Measurements from ENCODE around the gene ZDHHC14. TPM values are rescaled to one million over a fixed set of nuclear protein-coding genes. Genes with fewer than 3 reads are reported as not detected.

The ZDHHC14 gene
- total RNA-seq, 1 experiment from 2014 or later, result 17.3 TPM

DNA sequence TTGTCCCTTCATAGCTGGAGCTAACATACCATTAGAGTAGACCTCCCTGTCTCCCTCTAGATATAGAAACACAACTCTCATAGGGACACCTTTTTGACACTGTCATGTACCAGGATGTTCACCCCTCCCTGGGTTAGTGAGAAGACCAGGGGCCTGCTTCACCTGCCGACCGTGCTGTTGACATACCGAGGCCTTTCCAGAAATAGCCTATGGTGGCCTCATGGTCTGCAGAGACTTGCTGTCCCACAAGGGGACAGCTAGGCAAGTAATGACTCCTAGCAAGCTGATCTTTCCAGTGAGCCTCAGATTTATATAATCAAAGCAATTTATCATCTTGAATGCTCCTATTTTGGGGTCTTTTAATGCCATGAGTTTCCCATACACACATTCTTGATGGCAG is 15.0 kb downstream of the ZDHHC14 start:
- CTCF ChIA-PET, result interaction anchor here (0.5 to 1.0 kb wide), 2 partner anchors 17 to 155 kb away, joined by 3 read pairs; no protein-coding TSS in a partner anchor
- BruUV-seq (replicated peaks), result no TSS peak

DNA sequence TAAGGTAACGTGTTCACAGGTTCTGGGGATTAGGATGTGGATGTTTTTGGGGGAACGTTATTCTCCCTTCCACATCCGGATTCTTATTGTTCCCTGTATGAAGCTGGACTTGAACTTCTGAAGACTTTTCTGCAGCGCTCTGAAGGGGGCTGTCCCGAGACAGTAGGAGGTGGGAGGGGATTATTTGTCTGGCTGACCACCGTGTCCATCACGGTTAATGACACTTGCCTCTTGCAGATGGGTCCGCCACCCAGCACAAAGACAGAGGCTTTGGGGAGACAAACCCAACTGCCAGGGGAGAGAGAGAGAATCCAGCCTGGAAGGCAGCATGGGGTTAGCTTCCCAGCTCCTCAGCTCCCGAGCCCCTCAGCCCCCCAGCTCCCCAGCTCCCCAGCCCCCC is 16.7 kb downstream of the ZDHHC14 start:
- H3K36me3 Mint-ChIP-seq (ENCODE audit: insufficient read depth, unreplicated experiment), result peaks cover 4% of the 10 kb centered on the region
- TF ChIP-seq, protein P1, sequence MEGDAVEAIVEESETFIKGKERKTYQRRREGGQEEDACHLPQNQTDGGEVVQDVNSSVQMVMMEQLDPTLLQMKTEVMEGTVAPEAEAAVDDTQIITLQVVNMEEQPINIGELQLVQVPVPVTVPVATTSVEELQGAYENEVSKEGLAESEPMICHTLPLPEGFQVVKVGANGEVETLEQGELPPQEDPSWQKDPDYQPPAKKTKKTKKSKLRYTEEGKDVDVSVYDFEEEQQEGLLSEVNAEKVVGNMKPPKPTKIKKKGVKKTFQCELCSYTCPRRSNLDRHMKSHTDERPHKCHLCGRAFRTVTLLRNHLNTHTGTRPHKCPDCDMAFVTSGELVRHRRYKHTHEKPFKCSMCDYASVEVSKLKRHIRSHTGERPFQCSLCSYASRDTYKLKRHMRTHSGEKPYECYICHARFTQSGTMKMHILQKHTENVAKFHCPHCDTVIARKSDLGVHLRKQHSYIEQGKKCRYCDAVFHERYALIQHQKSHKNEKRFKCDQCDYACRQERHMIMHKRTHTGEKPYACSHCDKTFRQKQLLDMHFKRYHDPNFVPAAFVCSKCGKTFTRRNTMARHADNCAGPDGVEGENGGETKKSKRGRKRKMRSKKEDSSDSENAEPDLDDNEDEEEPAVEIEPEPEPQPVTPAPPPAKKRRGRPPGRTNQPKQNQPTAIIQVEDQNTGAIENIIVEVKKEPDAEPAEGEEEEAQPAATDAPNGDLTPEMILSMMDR (IDR thresholded peaks at IDR 0.05; ENCODE audit: unreplicated experiment), result no peak
- DNase-seq, result no peak
- no peaks in the 10 kb centered on the region for H3K9me3 Mint-ChIP-seq (ENCODE audit: low read depth, unreplicated experiment)
- no TSS peak for BruUV-seq (replicated peaks)
- CTCF ChIA-PET, result no interaction called here
- intact Hi-C loops (cut with micrococcal nuclease; ENCODE audit: unreplicated experiment), result no loop called here
- no peaks in the 10 kb centered on the region for H3K27me3 Mint-ChIP-seq (ENCODE audit: unreplicated experiment)
- H3K4me1 Mint-ChIP-seq (ENCODE audit: low read depth, unreplicated experiment), result peaks cover 16% of the 10 kb centered on the region
- H3K4me3 Mint-ChIP-seq (ENCODE audit: low read depth, unreplicated experiment), result no peak overlapping the region
- no peak overlapping the region for H3K27ac Mint-ChIP-seq (ENCODE audit: unreplicated experiment)

More for the DNA sequence above, 15.0 kb downstream of the ZDHHC14 start:
- TF ChIP-seq, protein P1 (IDR thresholded peaks at IDR 0.05; ENCODE audit: unreplicated experiment), result no peak
- Mint-ChIP-seq H3K36me3 (ENCODE audit: insufficient read depth, unreplicated experiment) (peaks cover 4% of the 10 kb centered on the region), H3K9me3 (ENCODE audit: low read depth, unreplicated experiment) (no peaks in the 10 kb centered on the region), H3K4me3 (ENCODE audit: low read depth, unreplicated experiment) (no peak overlapping the region), H3K27ac (ENCODE audit: unreplicated experiment) (no peak overlapping the region), H3K4me1 (ENCODE audit: low read depth, unreplicated experiment) (peaks cover 16% of the 10 kb centered on the region), H3K27me3 (ENCODE audit: unreplicated experiment) (no peaks in the 10 kb centered on the region)
- intact Hi-C loops (cut with micrococcal nuclease; ENCODE audit: unreplicated experiment), result no loop called here
- no peak for DNase-seq

DNA sequence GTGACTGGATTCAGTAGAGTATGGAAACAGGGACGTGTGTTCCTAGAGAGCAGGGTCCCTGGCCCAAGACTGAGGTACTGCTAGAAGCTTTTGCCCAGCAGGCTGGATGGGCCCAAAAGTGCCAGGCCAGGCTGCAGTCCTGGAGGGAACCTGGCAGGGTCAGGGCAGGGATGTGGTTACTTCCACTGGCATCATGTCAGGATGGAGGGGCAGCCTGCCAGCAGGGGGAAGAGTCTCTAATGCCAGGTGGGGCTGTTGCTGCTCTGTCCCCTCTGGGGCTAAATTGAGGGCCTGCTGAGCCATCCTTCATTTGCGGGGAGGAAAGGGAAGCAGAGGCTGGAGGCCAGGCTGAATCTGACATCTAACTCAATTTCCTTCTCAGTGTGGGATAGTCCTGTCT is 17.2 kb downstream of the ZDHHC14 start:
- CTCF ChIA-PET, result no interaction called here
- intact Hi-C loops (cut with micrococcal nuclease; ENCODE audit: unreplicated experiment), result no loop called here
- H3K36me3 Mint-ChIP-seq (ENCODE audit: insufficient read depth, unreplicated experiment), result peaks cover 4% of the 10 kb centered on the region
- no peak overlapping the region for H3K4me3 Mint-ChIP-seq (ENCODE audit: low read depth, unreplicated experiment)
- H3K27me3 Mint-ChIP-seq (ENCODE audit: unreplicated experiment), result no peaks in the 10 kb centered on the region
- no TSS peak for BruUV-seq (replicated peaks)
- H3K4me1 Mint-ChIP-seq (ENCODE audit: low read depth, unreplicated experiment), result peaks cover 13% of the 10 kb centered on the region
- DNase-seq, result no peak
- TF ChIP-seq, protein P1 (IDR thresholded peaks at IDR 0.05; ENCODE audit: unreplicated experiment), result no peak
- no peaks in the 10 kb centered on the region for H3K9me3 Mint-ChIP-seq (ENCODE audit: low read depth, unreplicated experiment)
- H3K27ac Mint-ChIP-seq (ENCODE audit: unreplicated experiment), result no peak overlapping the region

DNA sequence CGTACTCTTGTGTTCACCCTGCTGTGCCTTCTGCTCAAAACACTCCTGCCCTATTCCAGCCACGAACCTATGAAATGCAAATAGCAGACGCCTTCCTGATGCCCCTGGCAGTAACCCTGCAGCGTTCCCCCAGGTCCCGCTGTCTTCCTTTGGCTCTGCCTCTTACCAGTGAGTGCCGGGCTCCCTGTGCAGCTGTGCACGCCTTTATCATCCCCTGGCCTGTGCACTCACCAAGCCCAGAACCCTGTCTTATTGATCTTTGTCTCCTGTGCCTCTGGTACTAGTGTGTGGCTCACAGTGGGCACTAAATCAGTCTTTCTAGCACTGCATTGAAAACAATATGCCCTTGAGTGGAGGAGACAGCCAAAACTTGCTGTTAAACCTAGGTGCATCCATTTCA is 19.7 kb downstream of the ZDHHC14 start:
- CTCF ChIA-PET, result no interaction called here
- no peaks in the 10 kb centered on the region for H3K27me3 Mint-ChIP-seq (ENCODE audit: unreplicated experiment)
- intact Hi-C loops (cut with micrococcal nuclease; ENCODE audit: unreplicated experiment), result no loop called here
- H3K36me3 Mint-ChIP-seq (ENCODE audit: insufficient read depth, unreplicated experiment), result peaks cover 4% of the 10 kb centered on the region
- no peak for DNase-seq
- no peaks in the 10 kb centered on the region for H3K9me3 Mint-ChIP-seq (ENCODE audit: low read depth, unreplicated experiment)
- no peak overlapping the region for H3K27ac Mint-ChIP-seq (ENCODE audit: unreplicated experiment)
- TF ChIP-seq, protein P1 (IDR thresholded peaks at IDR 0.05; ENCODE audit: unreplicated experiment), result no peak
- BruUV-seq (replicated peaks), result no TSS peak
- no peak overlapping the region for H3K4me3 Mint-ChIP-seq (ENCODE audit: low read depth, unreplicated experiment)
- H3K4me1 Mint-ChIP-seq (ENCODE audit: low read depth, unreplicated experiment), result no peaks in the 10 kb centered on the region

All from Calu3 (cell line).